Liver (tissue), 9 donors: ENCODE results near the gene ELOVL2. TPM values are rescaled to one million over a fixed set of nuclear protein-coding genes. Genes with fewer than 3 reads are reported as not detected.

Experiments
- DNase-seq: peaks from one replicate; pipeline ENCODE4 v3.0.0-alpha.2; 2017; ENCODE audit warnings: low spot score
- H3K27ac ChIP-seq, 2 donors: one replicate each; pipeline ENCODE4 v1.7.0; 2013; ENCODE audit warnings: inconsistent platforms in 2 of 2, low read length in 2 of 2, control low read depth in 1 of 2, low read depth in 1 of 2, mild to moderate bottlenecking in 1 of 2
- H3K27me3 ChIP-seq, 4 donors: one replicate each; pipeline versions ENCODE4 v1.6.1 to v1.7.0; 2013; ENCODE audit warnings: low read length in 3 of 4, inconsistent platforms in 1 of 4, mild to moderate bottlenecking in 1 of 4, moderate library complexity in 1 of 4; ENCODE audit not compliant: control insufficient read depth in 4 of 4, insufficient read depth in 4 of 4
- H3K36me3 ChIP-seq, 4 donors: one replicate each; pipeline versions ENCODE4 v1.6.1 to v1.7.0; 2013; ENCODE audit warnings: low read length in 3 of 4, mild to moderate bottlenecking in 3 of 4, low read depth in 1 of 4, moderate library complexity in 1 of 4; ENCODE audit not compliant: control insufficient read depth in 4 of 4, insufficient read depth in 3 of 4
- H3K4me1 ChIP-seq, 4 donors: one replicate each; pipeline versions ENCODE4 v1.6.1 to v1.7.0; 2013; ENCODE audit warnings: low read length in 3 of 4, mild to moderate bottlenecking in 3 of 4, moderate library complexity in 1 of 4; ENCODE audit not compliant: control insufficient read depth in 4 of 4, insufficient read depth in 4 of 4
- H3K4me3 ChIP-seq, 3 donors: one replicate each; pipeline versions ENCODE4 v1.6.1 to v1.7.0; 2013; ENCODE audit warnings: low read length in 3 of 3, control low read depth in 1 of 3, low read depth in 1 of 3, mild to moderate bottlenecking in 1 of 3
- H3K9ac ChIP-seq, 2 donors: one replicate each; pipeline ENCODE4 v1.7.0; 2013; ENCODE audit warnings: low read length in 2 of 2, mild to moderate bottlenecking in 2 of 2, moderate library complexity in 2 of 2, control low read depth in 1 of 2, low read depth in 1 of 2
- H3K9me3 ChIP-seq, 4 donors: one replicate each; pipeline versions ENCODE4 v1.6.1 to v1.7.0; 2013; ENCODE audit warnings: low read length in 3 of 4; ENCODE audit not compliant: control insufficient read depth in 4 of 4
- ATF3 ChIP-seq: IDR thresholded peaks from 2 replicates; pipeline ENCODE4 v1.6.1; 2016; ENCODE audit warnings: antibody characterized with exemption
- CTCF ChIP-seq: fragments of 150-350 bp; IDR thresholded peaks from 2 replicates; pipeline ENCODE4 v1.5.1; 2017; ENCODE audit warnings: improper control_type of control experiment, low read depth, low read length; ENCODE audit not compliant: missing input control
- EGR1 ChIP-seq, 2 donors: IDR thresholded peaks; 2 replicates each; pipeline ENCODE4 v1.6.1; 2016 to 2018; ENCODE audit warnings: antibody characterized with exemption in 2 of 2, low read depth in 2 of 2
- FOXA1 ChIP-seq: IDR thresholded peaks from 2 replicates; pipeline ENCODE4 v1.6.1; 2016; ENCODE audit warnings: antibody characterized with exemption
- FOXA2 ChIP-seq: IDR thresholded peaks from 2 replicates; pipeline ENCODE4 v1.6.1; 2016; ENCODE audit warnings: antibody characterized with exemption
- GABPA ChIP-seq, 2 donors: IDR thresholded peaks in 1 of 2; conservative IDR thresholded peaks in 1 of 2; 2 replicates each; pipeline ENCODE4 v1.6.1; 2016; ENCODE audit warnings: antibody characterized with exemption in 2 of 2, mild to moderate bottlenecking in 1 of 2, moderate library complexity in 1 of 2
- HNF4A ChIP-seq, 2 donors: conservative IDR thresholded peaks; 2 replicates each; pipeline ENCODE4 v1.6.1; 2016; ENCODE audit warnings: antibody characterized with exemption in 2 of 2, mild to moderate bottlenecking in 2 of 2
- HNF4G ChIP-seq: IDR thresholded peaks from 2 replicates; pipeline ENCODE4 v1.6.1; 2016; ENCODE audit warnings: antibody characterized with exemption
- JUND ChIP-seq, 2 donors: IDR thresholded peaks; 2 replicates each; pipeline ENCODE4 v1.6.1; 2016; ENCODE audit warnings: antibody characterized with exemption in 2 of 2
- MAX ChIP-seq: IDR thresholded peaks from 2 replicates; pipeline ENCODE4 v1.6.1; 2016; ENCODE audit warnings: antibody characterized with exemption
- NR2F2 ChIP-seq: IDR thresholded peaks from 2 replicates; pipeline ENCODE4 v1.6.1; 2016; ENCODE audit warnings: antibody characterized with exemption
- RAD21 ChIP-seq, 2 donors: IDR thresholded peaks; 2 replicates each; pipeline ENCODE4 v1.6.1; 2016; ENCODE audit warnings: antibody characterized with exemption in 2 of 2, mild to moderate bottlenecking in 2 of 2
- REST ChIP-seq: IDR thresholded peaks from 2 replicates; pipeline ENCODE4 v1.6.1; 2016; ENCODE audit warnings: antibody characterized with exemption, mild to moderate bottlenecking
- RXRA ChIP-seq, 2 donors: IDR thresholded peaks; 2 replicates each; pipeline ENCODE4 v1.6.1; 2017 to 2018; ENCODE audit warnings: antibody characterized with exemption in 2 of 2, mild to moderate bottlenecking in 1 of 2
- SP1 ChIP-seq: IDR thresholded peaks from 2 replicates; pipeline ENCODE4 v1.6.1; 2018; ENCODE audit warnings: antibody characterized with exemption, mild to moderate bottlenecking
- TAF1 ChIP-seq: conservative IDR thresholded peaks from 2 replicates; pipeline ENCODE4 v1.6.1; 2016; ENCODE audit warnings: antibody characterized with exemption, mild to moderate bottlenecking
- YY1 ChIP-seq: IDR thresholded peaks from 2 replicates; pipeline ENCODE4 v1.6.1; 2016; ENCODE audit warnings: antibody characterized with exemption, mild to moderate bottlenecking
- ZBTB33 ChIP-seq: IDR thresholded peaks from 2 replicates; pipeline ENCODE4 v1.6.1; 2016; ENCODE audit warnings: antibody characterized with exemption
- WGBS: extraction: QIAGEN DNeasy Blood & Tissue Kit; methylation state at CpG from one replicate; pipeline ENCODE4 v1.1.7; 2013; 5-methylcytosine and 5-hydroxymethylcytosine counted together
- polyA plus RNA-seq, 2 donors: library from polyadenylated mRNA; stranded (reverse) in 1 of 2; unstranded in 1 of 2; fragments of 200-250 nt in 1 of 2; fragments of >200 nt in 1 of 2; fragmentation: Nextera tagmentation in 1 of 2; extraction: Ambion mirVana in 1 of 2; gene quantifications; one replicate each; pipeline versions ENCODE4 v1.2.1 to v1.2.3, GENCODE V29; 2013 to 2015
- total RNA-seq, 2 donors: library from RNA; depleted of rRNA; stranded (reverse); fragments of >200 nt; gene quantifications; one replicate each; pipeline ENCODE4 v1.2.3, GENCODE V29; 2014
- donor health status: healthy.
- donor health status: healthy.
- donor health status: healthy.
- donor health status: healthy.
- donor health status: healthy.

Gene ELOVL2
- total and polyA plus RNA-seq, 4 donors = 7.1 to 28.5 (median 22.1) TPM

GRCh38 chr6:10970731-10971130 lies 73.4 kb downstream of the ELOVL2 start (continued):
- TF ChIP-seq FOXA2 = no peak
- no peak for TF ChIP-seq TAF1
- TF ChIP-seq EGR1 (IDR thresholded peaks at IDR 0.05; ENCODE audit: low read depth in 2 of 2) = no peak
- no peak for TF ChIP-seq ZBTB33

GRCh38 chr6:10968776-10969175 lies 75.3 kb downstream of the ELOVL2 start:
- Histone ChIP-seq H3K27ac (no peak overlapping the region), H3K4me1 (no peaks in the 10 kb centered on the region), H3K4me3 (no peak overlapping the region), H3K27me3 (no peaks in the 10 kb centered on the region), H3K9ac (no peak overlapping the region), H3K36me3 (no peaks in the 10 kb centered on the region), H3K9me3 (no peaks in the 10 kb centered on the region)
- no peak for TF ChIP-seq ZBTB33
- TF ChIP-seq JUND (IDR thresholded peaks at IDR 0.05) = no peak
- TF ChIP-seq MAX = no peak
- TF ChIP-seq FOXA2 = no peak
- no peak for TF ChIP-seq RAD21 (IDR thresholded peaks at IDR 0.05)
- TF ChIP-seq NR2F2 = no peak
- no peak for TF ChIP-seq CTCF
- no peak for TF ChIP-seq TAF1
- TF ChIP-seq RXRA (IDR thresholded peaks at IDR 0.05) = no peak
- no peak for TF ChIP-seq GABPA (IDR thresholded peaks at IDR 0.05 in 1 of 2, conservative IDR thresholded peaks at IDR 0.05 in 1 of 2)
- no peak for TF ChIP-seq HNF4A (conservative IDR thresholded peaks at IDR 0.05)
- TF ChIP-seq EGR1 (IDR thresholded peaks at IDR 0.05; ENCODE audit: low read depth in 2 of 2) = no peak
- no peak for TF ChIP-seq HNF4G
- TF ChIP-seq FOXA1 = no peak
- TF ChIP-seq ATF3 = no peak
- no peak for TF ChIP-seq YY1
- no peak for TF ChIP-seq SP1
- TF ChIP-seq REST = no peak
- no peak for DNase-seq
- 84% methylated on average over 2 of the region's 2 CpGs for WGBS
